Gastroesophageal sphincter (tissue), 4 donors: ENCODE measurements around the gene NR4A1. TPM values are rescaled to one million over a fixed set of nuclear protein-coding genes. Genes with fewer than 3 reads are reported as not detected.

ENCODE experiments used
- ATAC-seq: fragments of 150-250 bp; one replicate; pipeline ENCODE4 v1.9.1; 2016; ENCODE audit warnings: mild to moderate bottlenecking, moderate library complexity
- H3K27ac ChIP-seq, 4 donors: fragments of 200-600 bp; sonication (generic) in 3 of 4; 1 replicate in 3 of 4; 2 replicates in 1 of 4; pipeline ENCODE4 v1.5.1; 2016 to 2019
- H3K27me3 ChIP-seq: fragments of 200-600 bp; sonication (generic); one replicate; pipeline ENCODE4 v1.5.1; 2019
- H3K36me3 ChIP-seq, 2 donors: fragments of 200-600 bp; sonication (generic); one replicate each; pipeline ENCODE4 v1.5.1; 2019; ENCODE audit warnings: control low read depth in 1 of 2
- H3K4me1 ChIP-seq, 3 donors: fragments of 200-600 bp; sonication (generic); 1 replicate in 2 of 3; 2 replicates in 1 of 3; pipeline ENCODE4 v1.5.1; 2016 to 2019; ENCODE audit warnings: control low read depth in 2 of 3
- H3K4me3 ChIP-seq, 2 donors: fragments of 200-600 bp; sonication (generic); one replicate each; pipeline ENCODE4 v1.5.1; 2019; ENCODE audit warnings: mild to moderate bottlenecking in 1 of 2, moderate library complexity in 1 of 2
- H3K9me3 ChIP-seq, 3 donors: fragments of 200-600 bp; sonication (generic); one replicate each; pipeline ENCODE4 v1.5.1; 2017 to 2019; ENCODE audit warnings: control low read depth in 2 of 3
- EP300 ChIP-seq: sonication (generic); formaldehyde crosslinking; IDR thresholded peaks from one replicate; pipeline ENCODE4 v1.6.1; 2017; ENCODE audit warnings: antibody characterized with exemption, mild to moderate bottlenecking
- POLR2A ChIP-seq, 2 donors: fragments of 450-650 bp; IDR thresholded peaks; one replicate each; pipeline ENCODE4 v1.6.1; 2017; ENCODE audit warnings: antibody characterized with exemption in 2 of 2, mild to moderate bottlenecking in 2 of 2, moderate library complexity in 1 of 2
- POLR2AphosphoS5 ChIP-seq: sonication (generic); formaldehyde crosslinking; IDR thresholded peaks from one replicate; pipeline ENCODE4 v1.6.1; 2017; ENCODE audit warnings: antibody characterized with exemption
- WGBS, 2 donors: methylation state at CpG; one replicate each; pipeline ENCODE4 v1.1.5; 2018; ENCODE audit warnings: low coverage in 1 of 2; 5-methylcytosine and 5-hydroxymethylcytosine counted together
- total RNA-seq, 4 donors: library from RNA; depleted of rRNA; stranded (reverse); fragments of >200 nt; gene quantifications; one replicate each; pipeline ENCODE4 v1.1.0, GENCODE V29; 2016
- TF ChIP-seq, protein P1 (sequence below), 4 experiments: fragments of 200-600 bp in 2 of 4; fragments of 450-650 bp in 2 of 4; sonication (generic) in 1 of 4; IDR thresholded peaks; one replicate each; pipeline ENCODE4 v1.5.1; 2017 to 2019; ENCODE audit warnings: antibody characterized with exemption in 4 of 4, mild to moderate bottlenecking in 2 of 4, moderate library complexity in 2 of 4

Gene NR4A1
- total RNA-seq, 4 donors from 2014 or later = 29.9 to 67.2 (median 35.2) TPM

DNA sequence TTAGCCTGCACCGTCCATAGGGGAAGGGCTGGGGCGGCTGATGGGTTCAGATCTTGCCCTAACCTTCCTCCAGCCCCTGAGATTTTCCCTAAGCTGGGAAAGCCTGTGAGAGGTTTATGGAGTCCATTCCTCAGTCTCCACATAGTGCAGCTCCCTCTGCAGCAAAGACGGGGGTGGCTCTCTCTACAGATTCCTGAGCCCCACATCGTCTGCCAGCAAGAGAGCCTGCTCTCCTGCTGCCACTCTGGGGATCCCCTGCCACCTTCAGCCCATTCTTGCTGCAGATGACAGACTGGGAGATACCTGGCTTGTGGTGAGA is 31.4 kb downstream of the NR4A1 start:
- no peak for ATAC-seq
- no CpG with 5 or more reads among the region's 4 CpGs for WGBS, 2 donors
- Histone ChIP-seq H3K4me1 (peaks cover 0 to 43% (median 31%) of the 10 kb centered on the region in 3 donors), H3K27me3 (peaks cover 3% of the 10 kb centered on the region), H3K9me3 (no peaks in the 10 kb centered on the region), H3K4me3 (no peak overlapping the region), H3K27ac (peak overlapping the region in 3 of 4 donors; percentile 61 to 83 (median 78)), H3K36me3 (peaks cover 0 to 23% of the 10 kb centered on the region in 2 donors)
- TF ChIP-seq POLR2A (IDR thresholded peaks at IDR 0.05) (no peak), POLR2AphosphoS5 (no peak), EP300 (no peak)
- TF ChIP-seq, protein P1, sequence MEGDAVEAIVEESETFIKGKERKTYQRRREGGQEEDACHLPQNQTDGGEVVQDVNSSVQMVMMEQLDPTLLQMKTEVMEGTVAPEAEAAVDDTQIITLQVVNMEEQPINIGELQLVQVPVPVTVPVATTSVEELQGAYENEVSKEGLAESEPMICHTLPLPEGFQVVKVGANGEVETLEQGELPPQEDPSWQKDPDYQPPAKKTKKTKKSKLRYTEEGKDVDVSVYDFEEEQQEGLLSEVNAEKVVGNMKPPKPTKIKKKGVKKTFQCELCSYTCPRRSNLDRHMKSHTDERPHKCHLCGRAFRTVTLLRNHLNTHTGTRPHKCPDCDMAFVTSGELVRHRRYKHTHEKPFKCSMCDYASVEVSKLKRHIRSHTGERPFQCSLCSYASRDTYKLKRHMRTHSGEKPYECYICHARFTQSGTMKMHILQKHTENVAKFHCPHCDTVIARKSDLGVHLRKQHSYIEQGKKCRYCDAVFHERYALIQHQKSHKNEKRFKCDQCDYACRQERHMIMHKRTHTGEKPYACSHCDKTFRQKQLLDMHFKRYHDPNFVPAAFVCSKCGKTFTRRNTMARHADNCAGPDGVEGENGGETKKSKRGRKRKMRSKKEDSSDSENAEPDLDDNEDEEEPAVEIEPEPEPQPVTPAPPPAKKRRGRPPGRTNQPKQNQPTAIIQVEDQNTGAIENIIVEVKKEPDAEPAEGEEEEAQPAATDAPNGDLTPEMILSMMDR (IDR thresholded peaks at IDR 0.05) = no peak

DNA sequence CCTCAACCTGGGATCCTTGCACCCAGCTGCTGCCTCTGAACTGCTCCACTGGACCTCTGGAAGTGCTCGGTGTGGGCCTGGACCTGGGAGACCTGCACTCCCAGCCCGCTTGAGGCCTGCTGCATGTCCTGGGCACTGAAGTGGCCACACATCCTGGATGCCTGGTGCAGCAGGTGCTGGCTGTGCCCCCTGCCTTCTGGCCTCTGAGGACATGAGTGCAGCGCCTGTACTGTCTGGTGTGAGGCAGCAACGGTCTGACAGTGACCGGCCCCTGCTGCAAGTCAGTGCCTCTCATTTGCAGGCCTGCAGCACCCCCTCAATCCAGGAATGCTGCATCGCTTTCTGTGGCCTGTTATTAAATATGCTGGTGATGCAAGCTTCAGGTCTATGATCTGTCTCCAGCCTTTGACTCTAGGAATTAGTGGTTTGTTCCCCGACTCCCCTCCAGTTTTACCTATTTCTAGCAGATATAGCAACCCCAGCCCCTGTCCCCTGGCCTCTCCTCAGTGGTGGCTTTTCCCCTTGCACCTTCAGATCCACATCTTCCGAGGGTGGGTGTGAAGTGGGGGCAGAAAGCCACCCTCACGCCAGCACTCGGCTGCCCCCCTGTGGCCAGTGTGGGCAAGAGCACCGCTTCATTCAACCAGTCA is 31.9 kb downstream of the NR4A1 start:
- TF ChIP-seq EP300 (no peak), POLR2A (IDR thresholded peaks at IDR 0.05) (no peak), POLR2AphosphoS5 (no peak)
- TF ChIP-seq, protein P1 (IDR thresholded peaks at IDR 0.05) = peak in 3 of 4 experiments; percentile 94 to 98 (median 95)
- no peaks in the 10 kb centered on the region for H3K9me3 ChIP-seq
- ATAC-seq = peak; percentile 54
- H3K27me3 ChIP-seq = peaks cover 8% of the 10 kb centered on the region
- H3K27ac ChIP-seq = peak overlapping the region in 3 of 4 donors; percentile 61 to 83 (median 78)
- no peak overlapping the region for H3K4me3 ChIP-seq
- 19 to 20% methylated on average over 1 to 4 of the region's 11 CpGs for WGBS, 2 donors
- peaks cover 0 to 43% (median 31%) of the 10 kb centered on the region in 3 donors for H3K4me1 ChIP-seq
- peaks cover 0 to 18% of the 10 kb centered on the region in 2 donors for H3K36me3 ChIP-seq

- peaks cover 0 to 43% (median 31%) of the 10 kb centered on the region in 3 donors for H3K4me1 ChIP-seq
- H3K27me3 ChIP-seq = peaks cover 11% of the 10 kb centered on the region
- no peak for ATAC-seq
- 0% methylated on average over 2 of the region's 2 CpGs; no CpG with 5 or more reads in 1 of the 2 donors for WGBS, 2 donors
- peaks cover 0 to 13% of the 10 kb centered on the region in 2 donors for H3K36me3 ChIP-seq
- no peak overlapping the region for H3K4me3 ChIP-seq
- H3K9me3 ChIP-seq = no peaks in the 10 kb centered on the region
- peak overlapping the region in 1 of 4 donors; percentile 78 for H3K27ac ChIP-seq
- TF ChIP-seq, protein P1 (IDR thresholded peaks at IDR 0.05) = no peak
- no peak for TF ChIP-seq POLR2AphosphoS5
- TF ChIP-seq POLR2A (IDR thresholded peaks at IDR 0.05) = no peak
- no peak for TF ChIP-seq EP300
Observed at GRCh38 chr12:52083638-52083996, 32.4 kb downstream of the NR4A1 start.

DNA sequence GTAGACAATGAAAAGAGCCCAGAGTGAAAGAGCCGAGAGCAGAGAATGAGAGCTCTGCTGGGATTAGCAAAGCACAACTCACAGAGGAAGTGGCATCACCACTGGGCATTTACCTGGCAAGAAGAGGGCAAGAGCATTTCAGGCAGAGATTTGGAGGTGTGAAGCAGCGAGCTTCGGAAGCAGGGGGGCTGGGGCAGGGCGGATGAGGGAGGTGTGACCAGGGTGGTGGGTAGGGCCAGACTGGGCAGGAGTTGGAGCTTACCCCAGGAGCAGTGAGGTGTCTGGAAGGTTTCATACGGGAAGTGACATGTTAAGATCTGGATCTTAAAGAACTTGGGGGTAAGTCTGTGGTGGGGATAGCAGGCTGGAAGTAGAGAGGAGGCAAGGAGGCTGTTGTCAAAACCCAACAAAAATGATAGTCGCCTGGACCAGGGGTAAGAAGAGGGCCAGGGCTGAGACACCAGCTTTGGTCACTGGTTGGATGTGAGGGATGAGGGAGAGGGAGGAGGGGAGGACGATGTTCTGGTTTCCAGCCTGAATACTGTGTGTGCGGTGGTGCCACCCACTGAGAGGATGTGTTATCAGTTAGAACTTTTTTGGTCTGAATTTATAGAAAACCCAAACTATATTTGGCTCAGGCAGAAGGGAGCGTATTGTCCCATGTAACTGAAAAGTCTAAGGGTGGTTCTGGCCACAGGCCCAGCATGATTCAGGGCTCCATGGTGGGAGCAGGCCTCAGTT is 33.4 kb downstream of the NR4A1 start:
- Histone ChIP-seq H3K4me3 (no peak overlapping the region), H3K27me3 (peaks cover 21% of the 10 kb centered on the region), H3K27ac (no peak overlapping the region), H3K9me3 (no peaks in the 10 kb centered on the region), H3K4me1 (peaks cover 0 to 41% (median 29%) of the 10 kb centered on the region in 3 donors), H3K36me3 (peaks cover 0 to 4% of the 10 kb centered on the region in 2 donors)
- WGBS, 2 donors = 81 to 83% methylated on average over 4 to 9 of the region's 9 CpGs
- ATAC-seq = no peak
- TF ChIP-seq POLR2AphosphoS5 (no peak), EP300 (no peak), POLR2A (IDR thresholded peaks at IDR 0.05) (no peak)
- TF ChIP-seq, protein P1 (IDR thresholded peaks at IDR 0.05) = no peak
